PC-3 (cell line): ENCODE results near the gene PTPRS.

Experiments
- CTCF ChIP-seq: fragments of 300-600 bp; sonication (generic); conservative IDR thresholded peaks from 2 replicates; pipeline ENCODE4 v1.5.1; 2017; ENCODE audit warnings: antibody characterized with exemption, low read depth, mild to moderate bottlenecking, low read length
- EZH2phosphoT487 ChIP-seq: fragments of 300-600 bp; sonication (generic); IDR thresholded peaks from 2 replicates; pipeline ENCODE4 v1.6.1; 2018; ENCODE audit warnings: mild to moderate bottlenecking, antibody characterized with exemption, low read length, borderline replicate concordance

- TF ChIP-seq CTCF (peak; percentile 37; the same call in 1 of the 2 replicates), EZH2phosphoT487 (no peak)
Observed at GRCh38 chr19:5349041-5349440, 8.4 kb upstream of the PTPRS start.
